ENCODE data around the gene MRPS11.
A peak's percentile ranks its signal among the peaks of the same experiment; 100 is the strongest.
"Not testable (repeated sequence)": the region's sequence is repeated elsewhere in the genome, so short reads cannot be mapped to it uniquely, and the experiment has no call there.

The MRPS11 gene

GRCh38 chr15:88467073-88467934 lies at the start of gene MRPS11, which contains the start of gene MRPL46:
Gene MRPS11, plus strand, starts transcription at chr15:88467708. Its CDS starts 10 bp downstream, at chr15:88467718.
Gene MRPL46, minus strand, starts transcription at chr15:88467388. Its CDS starts 11 bp downstream, at chr15:88467377.
- peak; percentile 86 for DNase-seq (ENCODE audit: low read depth)

- no peak for DNase-seq (ENCODE audit: low read depth)
Observed at GRCh38 chr15:88419830-88420229, 47.7 kb upstream of the MRPS11 start.

- DNase-seq (ENCODE audit: low read depth) = no peak
Observed at GRCh38 chr15:88423331-88423730, 44.2 kb upstream of the MRPS11 start.

GRCh38 chr15:88426304-88426703 lies 41.2 kb upstream of the MRPS11 start:
- no peak for DNase-seq (ENCODE audit: low read depth)

- DNase-seq (ENCODE audit: low read depth) = no peak
Observed at GRCh38 chr15:88428053-88428452, 39.5 kb upstream of the MRPS11 start.

- no peak for DNase-seq (ENCODE audit: low read depth)
Observed at GRCh38 chr15:88428805-88429605, 38.5 kb upstream of the MRPS11 start.

- DNase-seq (ENCODE audit: low read depth) = no peak
Observed at GRCh38 chr15:88430051-88430450, 37.5 kb upstream of the MRPS11 start.

- DNase-seq (ENCODE audit: low read depth) = no peak
Observed at GRCh38 chr15:88431441-88431840, 36.1 kb upstream of the MRPS11 start.

- DNase-seq (ENCODE audit: low read depth) = no peak
Observed at GRCh38 chr15:88433046-88433685, 34.3 kb upstream of the MRPS11 start.

GRCh38 chr15:88434106-88434505 lies 33.4 kb upstream of the MRPS11 start:
- not testable (repeated sequence) for DNase-seq (ENCODE audit: low read depth)

- no peak for DNase-seq (ENCODE audit: low read depth)
Observed at GRCh38 chr15:88438181-88438580, 29.3 kb upstream of the MRPS11 start.

GRCh38 chr15:88440021-88440420 lies 27.5 kb upstream of the MRPS11 start:
- DNase-seq (ENCODE audit: low read depth) = no peak

GRCh38 chr15:88441076-88441730 lies 26.3 kb upstream of the MRPS11 start:
- no peak for DNase-seq (ENCODE audit: low read depth)

- DNase-seq (ENCODE audit: low read depth) = no peak
Observed at GRCh38 chr15:88447206-88447605, 20.3 kb upstream of the MRPS11 start.

GRCh38 chr15:88447741-88448140 lies 19.8 kb upstream of the MRPS11 start:
- DNase-seq (ENCODE audit: low read depth) = no peak

- no peak for DNase-seq (ENCODE audit: low read depth)
Observed at GRCh38 chr15:88448991-88449461, 18.5 kb upstream of the MRPS11 start.

GRCh38 chr15:88449581-88449980 lies 17.9 kb upstream of the MRPS11 start:
- DNase-seq (ENCODE audit: low read depth) = no peak

- no peak for DNase-seq (ENCODE audit: low read depth)
Observed at GRCh38 chr15:88450125-88450798, 17.2 kb upstream of the MRPS11 start.

GRCh38 chr15:88453651-88454050 lies 13.9 kb upstream of the MRPS11 start:
- no peak for DNase-seq (ENCODE audit: low read depth)

- DNase-seq (ENCODE audit: low read depth) = no peak
Observed at GRCh38 chr15:88454236-88454635, 13.3 kb upstream of the MRPS11 start.

All from activated gamma-delta T cell treated with anti-CD3 and anti-CD28 coated beads, Interleukin-2, amount 50 U/mL, for 16 hours (primary cell).